Thymus (tissue), 11 donors: ENCODE measurements around the gene INPP5A. TPM values are rescaled to one million over a fixed set of nuclear protein-coding genes. Genes with fewer than 3 reads are reported as not detected.

ENCODE experiments used
- DNase-seq, 9 donors: peaks; one replicate each; pipeline ENCODE4 v3.0.0-alpha.2; 2013; ENCODE audit warnings: low spot score in 9 of 9, low read depth in 6 of 9, missing footprints in 1 of 9
- H3K27ac ChIP-seq, 2 donors: one replicate each; pipeline ENCODE4 v1.5.1; 2013; ENCODE audit warnings: control low read depth in 1 of 2, low read depth in 1 of 2, low read length in 1 of 2, mild to moderate bottlenecking in 1 of 2, moderate library complexity in 1 of 2
- H3K27me3 ChIP-seq, 2 donors: one replicate each; pipeline ENCODE4 v1.5.1; 2013; ENCODE audit warnings: low read length in 1 of 2; ENCODE audit not compliant: control insufficient read depth in 2 of 2, insufficient read depth in 1 of 2
- H3K36me3 ChIP-seq, 2 donors: one replicate each; pipeline ENCODE4 v1.5.1; 2013; ENCODE audit warnings: low read length in 1 of 2, mild to moderate bottlenecking in 1 of 2, moderate library complexity in 1 of 2; ENCODE audit not compliant: control insufficient read depth in 2 of 2, insufficient read depth in 2 of 2
- H3K4me1 ChIP-seq, 2 donors: one replicate each; pipeline ENCODE4 v1.5.1; 2013; ENCODE audit warnings: low read length in 2 of 2; ENCODE audit not compliant: control insufficient read depth in 2 of 2, insufficient read depth in 2 of 2
- H3K4me3 ChIP-seq, 2 donors: one replicate each; pipeline ENCODE4 v1.5.1; 2013; ENCODE audit warnings: low read length in 2 of 2, control low read depth in 1 of 2, mild to moderate bottlenecking in 1 of 2
- H3K9me3 ChIP-seq, 2 donors: one replicate each; pipeline ENCODE4 v1.5.1; 2013; ENCODE audit warnings: low read length in 1 of 2, mild to moderate bottlenecking in 1 of 2; ENCODE audit not compliant: control insufficient read depth in 2 of 2, insufficient read depth in 1 of 2
- WGBS: extraction: QIAGEN DNeasy Blood & Tissue Kit; methylation state at CpG from one replicate; pipeline ENCODE4 v1.1.7; 2013; 5-methylcytosine and 5-hydroxymethylcytosine counted together
- polyA plus RNA-seq: library from polyadenylated mRNA; stranded (reverse); fragments of 200-250 nt; gene quantifications from one replicate; pipeline ENCODE4 v1.2.3, GENCODE V29; 2013
- total RNA-seq: library from RNA; stranded (reverse); fragments of 120-200 nt; gene quantifications from one replicate; pipeline ENCODE4 v1.2.4, GENCODE V29; 2013
- donor health status: healthy.

INPP5A gene
- total and polyA plus RNA-seq, 2 donors = 11.0 to 14.6 TPM

GRCh38 chr10:132664883-132665282, 127.3 kb downstream of the INPP5A start:
- 97% methylated on average over 16 of the region's 16 CpGs for WGBS
- H3K4me3 ChIP-seq = no peak overlapping the region
- peaks cover 0 to 4% of the 10 kb centered on the region in 2 donors for H3K4me1 ChIP-seq
- H3K36me3 ChIP-seq = no peaks in the 10 kb centered on the region
- no peak overlapping the region for H3K27ac ChIP-seq
- no peak for DNase-seq
- no peaks in the 10 kb centered on the region for H3K9me3 ChIP-seq
- no peaks in the 10 kb centered on the region for H3K27me3 ChIP-seq

GRCh38 chr10:132665946-132666704, 128.5 kb downstream of the INPP5A start:
- no peaks in the 10 kb centered on the region for H3K27me3 ChIP-seq
- WGBS = 95% methylated on average over 15 of the region's 15 CpGs
- no peaks in the 10 kb centered on the region for H3K36me3 ChIP-seq
- H3K9me3 ChIP-seq = no peaks in the 10 kb centered on the region
- H3K4me1 ChIP-seq = peaks cover 0 to 4% of the 10 kb centered on the region in 2 donors
- H3K27ac ChIP-seq = no peak overlapping the region
- DNase-seq = no peak
- H3K4me3 ChIP-seq = no peak overlapping the region

- Histone ChIP-seq H3K9me3 (no peaks in the 10 kb centered on the region), H3K4me3 (no peak overlapping the region), H3K36me3 (no peaks in the 10 kb centered on the region), H3K27me3 (no peaks in the 10 kb centered on the region), H3K4me1 (peaks cover 0 to 4% of the 10 kb centered on the region in 2 donors), H3K27ac (no peak overlapping the region)
- 98% methylated on average over 12 of the region's 12 CpGs for WGBS
- no peak for DNase-seq
These were observed 129.2 kb downstream of the INPP5A start for GRCh38 chr10:132666705-132667341.

- H3K27me3 ChIP-seq = no peaks in the 10 kb centered on the region
- H3K36me3 ChIP-seq = no peaks in the 10 kb centered on the region
- H3K4me1 ChIP-seq = peaks cover 0 to 4% of the 10 kb centered on the region in 2 donors
- H3K9me3 ChIP-seq = no peaks in the 10 kb centered on the region
- WGBS = 96% methylated on average over 20 of the region's 20 CpGs
- no peak overlapping the region for H3K4me3 ChIP-seq
- H3K27ac ChIP-seq = no peak overlapping the region
- DNase-seq = no peak
These were observed 129.9 kb downstream of the INPP5A start for GRCh38 chr10:132667342-132668047.

- no peaks in the 10 kb centered on the region for H3K36me3 ChIP-seq
- H3K4me1 ChIP-seq = peaks cover 0 to 4% of the 10 kb centered on the region in 2 donors
- WGBS = 95% methylated on average over 5 of the region's 5 CpGs
- no peaks in the 10 kb centered on the region for H3K27me3 ChIP-seq
- H3K27ac ChIP-seq = no peak overlapping the region
- no peaks in the 10 kb centered on the region for H3K9me3 ChIP-seq
- no peak overlapping the region for H3K4me3 ChIP-seq
- no peak for DNase-seq
These were observed 130.4 kb downstream of the INPP5A start for GRCh38 chr10:132668048-132668394.

- no peaks in the 10 kb centered on the region for H3K27me3 ChIP-seq
- no peaks in the 10 kb centered on the region for H3K36me3 ChIP-seq
- no peaks in the 10 kb centered on the region for H3K9me3 ChIP-seq
- H3K4me3 ChIP-seq = no peak overlapping the region
- WGBS = 96% methylated on average over 23 of the region's 23 CpGs
- peaks cover 0 to 3% of the 10 kb centered on the region in 2 donors for H3K4me1 ChIP-seq
- no peak for DNase-seq
- H3K27ac ChIP-seq = no peak overlapping the region
These were observed 131.7 kb downstream of the INPP5A start for GRCh38 chr10:132669208-132669861.

- no peak overlapping the region for H3K4me3 ChIP-seq
- H3K36me3 ChIP-seq = no peaks in the 10 kb centered on the region
- DNase-seq = no peak
- H3K27me3 ChIP-seq = no peaks in the 10 kb centered on the region
- no peaks in the 10 kb centered on the region for H3K4me1 ChIP-seq
- no peaks in the 10 kb centered on the region for H3K9me3 ChIP-seq
- 97% methylated on average over 12 of the region's 12 CpGs for WGBS
- H3K27ac ChIP-seq = no peak overlapping the region
These were observed 133.1 kb downstream of the INPP5A start for GRCh38 chr10:132670546-132671227.

GRCh38 chr10:132671228-132672154, 133.9 kb downstream of the INPP5A start:
- Histone ChIP-seq H3K9me3 (no peaks in the 10 kb centered on the region), H3K27ac (no peak overlapping the region), H3K27me3 (no peaks in the 10 kb centered on the region), H3K4me3 (no peak overlapping the region), H3K36me3 (no peaks in the 10 kb centered on the region), H3K4me1 (no peaks in the 10 kb centered on the region)
- 97% methylated on average over 25 of the region's 25 CpGs for WGBS
- DNase-seq = no peak
